Skeletal muscle cell (primary cell): ENCODE results near the gene MXI1.
A peak's percentile ranks its signal among the peaks of the same experiment; 100 is the strongest.
"Not testable (repeated sequence)": the region's sequence is repeated elsewhere in the genome, so short reads cannot be mapped to it uniquely, and the experiment has no call there.

Experiments used
- DNase-seq: peaks from one replicate; pipeline ENCODE4 v3.0.0-alpha.2; 2010; ENCODE audit warnings: low read depth
- H3K4me3 ChIP-seq: 2 replicates; pipeline ENCODE4 v1.5.1; 2011; ENCODE audit warnings: low read depth, mild to moderate bottlenecking, control low read depth, low read length, moderate library complexity

Gene MXI1

GRCh38 chr10:110176141-110177030 lies 31.0 kb upstream of the MXI1 start:
- no peak for DNase-seq
- H3K4me3 ChIP-seq, result no peak overlapping the region

- DNase-seq, result no peak
Measured at GRCh38 chr10:110179220-110179619, 28.2 kb upstream of the MXI1 start.

GRCh38 chr10:110181451-110181850 lies 26.0 kb upstream of the MXI1 start:
- DNase-seq, result no peak
- H3K4me3 ChIP-seq, result no peak overlapping the region

More at GRCh38 chr10:110179220-110179619, 28.2 kb upstream of the MXI1 start:
- no peak overlapping the region for H3K4me3 ChIP-seq

GRCh38 chr10:110181911-110182310 lies 25.5 kb upstream of the MXI1 start:
- H3K4me3 ChIP-seq, result no peak overlapping the region
- no peak for DNase-seq

- no peak overlapping the region for H3K4me3 ChIP-seq
- DNase-seq, result no peak
Measured at GRCh38 chr10:110184398-110184797, 23.0 kb upstream of the MXI1 start.

GRCh38 chr10:110185646-110186182 lies 21.7 kb upstream of the MXI1 start:
- DNase-seq, H3K4me3 ChIP-seq: not testable (repeated sequence)

- no peak for DNase-seq
- no peak overlapping the region for H3K4me3 ChIP-seq
Measured at GRCh38 chr10:110190170-110190569, 17.2 kb upstream of the MXI1 start.

GRCh38 chr10:110192552-110192951 lies 14.9 kb upstream of the MXI1 start:
- H3K4me3 ChIP-seq, result no peak overlapping the region
- DNase-seq, result no peak

GRCh38 chr10:110200503-110200902 lies 6.9 kb upstream of the MXI1 start:
- no peak for DNase-seq
- no peak overlapping the region for H3K4me3 ChIP-seq

GRCh38 chr10:110201046-110201445 lies 6.4 kb upstream of the MXI1 start:
- DNase-seq, H3K4me3 ChIP-seq: not testable (repeated sequence)

- no peak overlapping the region for H3K4me3 ChIP-seq
- DNase-seq, result no peak
Measured at GRCh38 chr10:110203500-110204455, 3.6 kb upstream of the MXI1 start.

- DNase-seq, result no peak
- H3K4me3 ChIP-seq, result no peak overlapping the region
Measured at GRCh38 chr10:110205051-110205675, 2.2 kb upstream of the MXI1 start.

- no peak for DNase-seq
- H3K4me3 ChIP-seq, result peak overlapping the region; percentile 81
Measured at GRCh38 chr10:110207805-110208613, 604 bp downstream of the MXI1 start.

- no peak for DNase-seq
- H3K4me3 ChIP-seq, result peak overlapping the region; percentile 81
Measured at GRCh38 chr10:110208614-110209453, 1.4 kb downstream of the MXI1 start.

- DNase-seq, result peak; percentile 56
- peak overlapping the region; percentile 81 for H3K4me3 ChIP-seq
Measured at GRCh38 chr10:110209454-110209925, 2.1 kb downstream of the MXI1 start.

GRCh38 chr10:110209926-110210673 lies 2.7 kb downstream of the MXI1 start:
- H3K4me3 ChIP-seq, result peak overlapping the region; percentile 81
- no peak for DNase-seq
